ENCODE results near the gene SCGB3A2. TPM values are rescaled to one million over a fixed set of nuclear protein-coding genes. Genes with fewer than 3 reads are reported as not detected.

Gene SCGB3A2
- total RNA-seq, 6 experiments from 2014 or later: not detected

DNA sequence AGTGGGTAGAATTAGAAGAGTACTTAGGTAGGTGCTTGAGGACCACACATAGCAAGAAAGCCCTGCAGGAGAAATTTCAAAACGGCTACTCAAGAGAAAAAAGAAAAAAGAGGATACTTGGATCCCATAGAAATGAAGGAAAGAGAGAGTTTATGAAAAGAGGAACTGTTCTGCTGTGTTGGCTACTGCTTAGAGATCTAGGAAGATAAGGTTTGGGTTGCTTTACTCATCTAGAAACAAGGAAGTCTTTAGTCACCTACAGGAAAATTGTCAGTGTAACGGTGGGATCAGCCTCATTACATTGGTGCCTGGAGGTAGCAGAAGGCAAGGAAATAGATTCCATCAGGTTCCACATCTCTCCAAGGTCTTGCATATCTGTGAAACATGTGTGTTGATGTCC lies 42.6 kb downstream of the SCGB3A2 start:
- WGBS (ENCODE audit: insufficient coverage, low coverage, low lambda C conversion rate, missing lambda C conversion rate): 28% methylated on average over 2 of the region's 2 CpGs
- H3K9me3 ChIP-seq: no peaks in the 10 kb centered on the region
- ATAC-seq (no peak), DNase-seq (no peak)
- H3K4me1 ChIP-seq: no peaks in the 10 kb centered on the region
- no peaks in the 10 kb centered on the region for H3K27me3 ChIP-seq
- H3K36me3 ChIP-seq: no peaks in the 10 kb centered on the region
- TF ChIP-seq CTCF (IDR thresholded peaks at IDR 0.05) (no peak), POLR2A (IDR thresholded peaks at IDR 0.05) (no peak)
- intact Hi-C loops (cut with DNase I): no loop called here
- H3K4me3 ChIP-seq: no peak overlapping the region
- H3K27ac ChIP-seq: no peak overlapping the region

GRCh38 chr5:147925020-147925419 lies 46.5 kb downstream of the SCGB3A2 start:
- no peak for ATAC-seq
- no peak for DNase-seq
- H3K27me3 ChIP-seq: no peaks in the 10 kb centered on the region
- no peaks in the 10 kb centered on the region for H3K4me1 ChIP-seq
- no peak overlapping the region for H3K4me3 ChIP-seq
- H3K36me3 ChIP-seq: no peaks in the 10 kb centered on the region
- H3K9me3 ChIP-seq: no peaks in the 10 kb centered on the region
- TF ChIP-seq CTCF (IDR thresholded peaks at IDR 0.05): no peak
- TF ChIP-seq POLR2A (IDR thresholded peaks at IDR 0.05): no peak
- WGBS (ENCODE audit: insufficient coverage, low coverage, low lambda C conversion rate, missing lambda C conversion rate): 88% methylated on average over 3 of the region's 4 CpGs
- intact Hi-C loops (cut with DNase I): no loop called here
- H3K27ac ChIP-seq: no peak overlapping the region

GRCh38 chr5:147927901-147928300 lies 49.4 kb downstream of the SCGB3A2 start:
- DNase-seq (no peak), ATAC-seq (no peak)
- TF ChIP-seq CTCF (IDR thresholded peaks at IDR 0.05) (no peak), POLR2A (IDR thresholded peaks at IDR 0.05) (no peak)
- no peak overlapping the region for H3K27ac ChIP-seq
- no peak overlapping the region for H3K4me3 ChIP-seq
- H3K9me3 ChIP-seq: no peaks in the 10 kb centered on the region
- WGBS (ENCODE audit: insufficient coverage, low coverage, low lambda C conversion rate, missing lambda C conversion rate): 24% methylated on average over 3 of the region's 3 CpGs
- no peaks in the 10 kb centered on the region for H3K36me3 ChIP-seq
- intact Hi-C loops (cut with DNase I): no loop called here
- H3K4me1 ChIP-seq: no peaks in the 10 kb centered on the region
- no peaks in the 10 kb centered on the region for H3K27me3 ChIP-seq

DNA sequence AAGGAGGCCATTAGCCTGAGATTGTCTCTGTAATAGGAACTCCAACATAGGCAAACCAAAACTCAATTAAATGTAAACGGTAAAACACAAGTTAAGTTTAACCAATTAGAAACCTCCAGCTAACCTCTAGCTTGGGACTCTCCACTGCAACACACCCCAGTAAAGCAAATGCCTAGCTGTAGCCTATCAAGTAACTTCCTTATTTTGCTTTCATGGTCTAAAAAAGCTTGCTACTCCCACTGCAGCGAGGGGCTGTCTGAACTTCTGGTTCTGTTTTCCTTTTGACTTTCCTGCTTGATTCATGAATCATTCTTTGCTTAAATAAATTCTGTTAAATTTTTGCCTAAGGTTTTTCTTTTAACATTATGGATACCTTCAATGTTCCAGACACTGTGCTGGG lies 52.3 kb downstream of the SCGB3A2 start:
- H3K27ac ChIP-seq: no peak overlapping the region
- 68% methylated on average over 2 of the region's 2 CpGs for WGBS (ENCODE audit: insufficient coverage, low coverage, low lambda C conversion rate, missing lambda C conversion rate)
- no peaks in the 10 kb centered on the region for H3K27me3 ChIP-seq
- no peaks in the 10 kb centered on the region for H3K36me3 ChIP-seq
- intact Hi-C loops (cut with DNase I): loop anchor here in 1 of 2 donors (10.0 kb wide), 1 partner anchor 46 kb away; no protein-coding TSS in a partner anchor
- no peaks in the 10 kb centered on the region for H3K4me1 ChIP-seq
- DNase-seq: no peak
- peak in 3 of 4 donors; percentile 24 to 60 (median 31) for ATAC-seq
- H3K9me3 ChIP-seq: no peaks in the 10 kb centered on the region
- H3K4me3 ChIP-seq: no peak overlapping the region
- TF ChIP-seq CTCF (IDR thresholded peaks at IDR 0.05): no peak
- no peak for TF ChIP-seq POLR2A (IDR thresholded peaks at IDR 0.05)

Other genes starting within 250 kb of the SCGB3A2 start
- gene JAKMIP2, start 96.0 kb upstream of the SCGB3A2 start, total RNA-seq: under 1 TPM; 0.07 to 0.56 (median 0.31) TPM
- gene SPINK1, start 47.0 kb upstream of the SCGB3A2 start, total RNA-seq: 100 to 1,000 TPM in 3 of 6 experiments, 10 to 100 TPM in 3; 11.9 to 823 (median 161) TPM
- gene C5orf46, start 27.8 kb downstream of the SCGB3A2 start, total RNA-seq: under 1 TPM in 1 of 6 experiments, not detected in 5; 0.84 TPM
- gene SPINK5, start 185.3 kb downstream of the SCGB3A2 start, total RNA-seq: under 1 TPM in 2 of 6 experiments, not detected in 4; 0.10 to 0.26 TPM

Measured in right lobe of liver (tissue), 6 donors.